HG02973 (cell line): ENCODE data around the gene ZNF598.

ENCODE experiments used
- ATAC-seq: cut with Tn5 transposase; IDR thresholded peaks from one replicate; pipeline ENCODE4 v1.9.1; 2021; ENCODE audit warnings: moderate library complexity; ENCODE audit not compliant: unreplicated experiment

ZNF598 gene

DNA sequence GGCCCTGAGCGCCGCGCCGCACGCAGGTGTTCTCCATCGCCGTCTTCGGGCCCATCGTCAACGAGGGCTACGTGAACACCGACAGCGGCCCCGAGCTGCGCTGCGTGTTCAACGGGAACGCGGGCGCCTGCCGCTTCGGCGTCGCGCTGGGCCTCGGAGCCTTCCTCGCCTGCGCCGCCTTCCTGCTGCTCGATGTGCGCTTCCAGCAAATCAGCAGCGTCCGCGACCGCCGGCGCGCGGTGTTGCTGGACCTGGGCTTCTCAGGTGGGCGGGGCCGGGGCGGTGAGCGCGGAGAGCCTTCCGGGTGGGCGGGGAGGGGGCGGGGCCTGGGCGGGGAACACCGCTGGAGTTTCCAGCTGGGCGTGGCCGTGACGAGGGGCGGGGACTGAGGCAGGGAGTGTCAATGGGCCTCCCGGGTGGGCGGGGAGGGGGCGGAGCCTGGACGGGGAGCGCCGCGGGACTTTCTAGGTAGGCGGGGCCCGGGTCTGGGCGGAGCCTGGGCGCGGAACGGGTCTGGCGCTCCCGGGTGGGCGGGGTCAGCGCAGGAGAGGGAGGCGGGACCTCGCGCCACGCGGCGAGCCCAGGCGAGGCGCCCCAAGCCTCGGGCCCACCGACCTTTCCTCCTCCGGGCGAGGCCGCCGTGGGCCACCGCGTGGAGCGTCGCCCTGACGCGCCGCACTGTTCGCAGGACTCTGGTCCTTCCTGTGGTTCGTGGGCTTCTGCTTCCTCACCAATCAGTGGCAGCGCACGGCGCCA is 17.5 kb downstream of the ZNF598 start:
- peak; percentile 39 for ATAC-seq

DNA sequence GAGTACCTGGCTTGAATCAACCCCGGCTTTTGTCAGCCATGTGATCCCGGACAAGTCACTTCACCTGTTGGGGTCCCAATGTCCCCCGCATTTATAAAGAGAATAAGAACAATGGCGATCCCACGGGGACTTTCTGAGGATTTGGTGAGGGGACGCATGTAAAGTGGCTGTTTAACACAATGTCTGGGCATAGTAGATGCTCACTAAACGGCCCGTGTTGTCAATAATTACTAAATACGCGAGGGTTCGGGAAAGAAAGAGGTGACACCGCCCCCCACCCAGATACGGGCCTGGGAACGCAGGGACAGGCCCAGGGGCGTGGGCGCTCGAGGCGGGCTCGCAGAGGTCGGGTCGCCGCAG is 18.1 kb downstream of the ZNF598 start:
- ATAC-seq: no peak

- no peak for ATAC-seq
Observed at GRCh38 chr16:1991135-1991551, 18.5 kb downstream of the ZNF598 start.

DNA sequence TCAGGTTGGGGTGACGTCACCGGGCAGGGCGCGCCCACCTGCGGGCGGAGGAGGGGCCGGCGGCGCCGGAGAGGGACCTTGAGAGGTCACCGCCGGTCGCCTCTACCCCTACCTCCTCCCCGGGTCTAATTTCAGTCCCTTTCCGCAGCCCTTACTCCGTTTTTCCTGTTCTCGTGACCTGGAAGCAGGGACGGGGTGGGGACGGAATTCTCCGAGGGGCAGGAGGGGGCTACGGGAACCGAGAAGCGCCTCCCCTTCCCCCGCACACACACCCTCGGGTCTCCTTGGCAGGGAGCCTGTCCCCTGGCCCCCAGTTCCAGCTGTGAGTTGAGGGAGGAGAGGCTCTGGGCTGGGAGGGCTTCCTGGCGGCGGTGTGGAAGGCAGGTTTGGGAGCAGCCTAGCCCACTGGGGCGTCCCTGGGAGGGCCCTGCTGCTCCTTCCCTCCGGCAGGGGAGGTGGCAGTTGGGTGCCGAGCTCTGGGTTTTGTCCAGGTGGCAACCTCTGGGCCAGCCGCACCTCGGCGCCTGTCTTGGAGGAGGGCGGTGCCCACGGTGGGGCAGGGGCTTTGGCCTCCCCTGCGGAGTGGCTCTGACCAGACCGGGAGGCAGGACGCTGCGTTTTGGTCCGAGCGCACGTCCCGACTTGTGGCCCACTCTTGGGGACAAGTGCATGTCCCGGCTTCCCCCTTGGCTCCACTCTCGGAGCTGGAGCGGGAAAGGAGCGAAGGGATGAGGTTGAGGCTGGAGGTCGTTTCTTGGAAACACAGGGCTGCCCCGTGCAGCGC is 19.1 kb downstream of the ZNF598 start:
- ATAC-seq: no peak

DNA sequence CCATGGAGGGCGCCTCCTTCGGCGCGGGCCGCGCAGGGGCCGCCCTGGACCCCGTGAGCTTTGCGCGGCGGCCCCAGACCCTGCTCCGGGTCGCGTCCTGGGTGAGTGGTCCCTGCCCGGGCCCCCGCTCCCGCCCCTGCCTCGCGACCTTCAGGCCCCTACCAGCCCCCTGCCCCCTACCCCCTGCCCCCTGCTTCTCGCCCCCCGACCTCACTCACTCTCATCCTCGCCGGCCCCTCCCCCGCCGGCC is 19.6 kb downstream of the ZNF598 start:
- ATAC-seq: no peak

DNA sequence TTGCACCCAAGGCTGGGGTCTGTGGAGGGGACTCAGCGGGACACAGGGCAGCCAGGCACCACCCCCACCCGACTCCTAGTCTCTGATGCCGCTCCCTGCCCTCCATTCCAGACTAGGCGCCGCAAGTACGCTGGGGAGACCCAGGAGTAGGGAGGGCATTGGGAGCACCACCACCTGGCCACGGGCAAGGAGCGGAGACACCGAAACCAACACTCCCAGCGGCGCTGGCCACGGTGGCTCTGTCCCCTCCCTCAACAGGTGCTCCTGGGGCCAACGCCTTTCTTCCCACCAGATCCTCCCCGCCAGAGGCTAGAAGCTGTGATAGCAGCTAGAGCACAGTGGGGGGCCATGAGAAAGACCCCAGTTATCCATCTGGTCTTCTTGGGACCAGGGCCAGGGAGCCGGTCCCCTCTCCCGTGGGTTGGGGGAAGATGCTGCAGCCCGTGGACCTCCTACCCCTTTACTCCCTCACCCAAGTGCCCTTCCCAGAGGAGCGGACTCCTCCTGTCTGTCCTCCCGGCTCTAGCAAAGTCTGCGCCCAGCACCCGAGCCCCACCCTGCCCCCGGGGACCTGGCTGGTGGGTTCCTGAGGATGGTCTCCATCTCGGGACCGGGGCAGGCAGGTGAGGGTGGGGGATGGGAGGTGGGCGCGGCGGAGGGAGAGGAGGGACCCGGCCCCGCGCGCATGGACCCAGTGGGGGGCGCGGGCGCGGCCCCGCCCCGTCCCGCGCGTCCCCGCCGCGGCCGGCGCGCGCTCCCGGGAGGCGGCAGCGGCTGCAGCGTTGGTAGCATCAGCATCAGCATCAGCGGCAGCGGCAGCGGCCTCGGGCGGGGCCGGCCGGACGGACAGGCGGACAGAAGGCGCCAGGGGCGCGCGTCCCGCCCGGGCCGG is 20.2 kb downstream of the ZNF598 start, which contains the start of gene SYNGR3:
Gene SYNGR3, plus strand, starts transcription at position 762 of the 892 bp plus-strand sequence. CDS start 133 bp downstream, outside the sequence.
- ATAC-seq: no peak

DNA sequence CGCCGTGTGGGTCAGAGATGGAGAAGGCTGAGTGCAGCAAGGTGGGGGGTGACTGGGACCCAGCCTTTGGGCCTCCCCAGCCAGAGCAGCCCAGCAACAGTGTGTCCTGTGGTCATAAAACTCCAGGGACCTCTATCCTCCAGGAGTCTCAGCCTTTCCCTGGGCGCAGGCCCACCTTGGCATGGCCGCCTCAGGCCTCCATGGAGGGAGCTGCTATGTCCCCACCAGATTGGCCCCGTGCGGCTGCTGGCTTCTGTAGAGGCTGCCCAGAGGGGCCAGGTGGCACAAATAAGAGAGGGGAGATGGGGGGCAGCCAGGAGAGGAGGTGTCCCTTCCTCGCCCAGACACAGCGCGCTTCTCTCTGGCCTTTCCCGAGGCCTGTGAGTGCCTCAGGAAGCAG is 22.4 kb downstream of the ZNF598 start:
- no peak for ATAC-seq

DNA sequence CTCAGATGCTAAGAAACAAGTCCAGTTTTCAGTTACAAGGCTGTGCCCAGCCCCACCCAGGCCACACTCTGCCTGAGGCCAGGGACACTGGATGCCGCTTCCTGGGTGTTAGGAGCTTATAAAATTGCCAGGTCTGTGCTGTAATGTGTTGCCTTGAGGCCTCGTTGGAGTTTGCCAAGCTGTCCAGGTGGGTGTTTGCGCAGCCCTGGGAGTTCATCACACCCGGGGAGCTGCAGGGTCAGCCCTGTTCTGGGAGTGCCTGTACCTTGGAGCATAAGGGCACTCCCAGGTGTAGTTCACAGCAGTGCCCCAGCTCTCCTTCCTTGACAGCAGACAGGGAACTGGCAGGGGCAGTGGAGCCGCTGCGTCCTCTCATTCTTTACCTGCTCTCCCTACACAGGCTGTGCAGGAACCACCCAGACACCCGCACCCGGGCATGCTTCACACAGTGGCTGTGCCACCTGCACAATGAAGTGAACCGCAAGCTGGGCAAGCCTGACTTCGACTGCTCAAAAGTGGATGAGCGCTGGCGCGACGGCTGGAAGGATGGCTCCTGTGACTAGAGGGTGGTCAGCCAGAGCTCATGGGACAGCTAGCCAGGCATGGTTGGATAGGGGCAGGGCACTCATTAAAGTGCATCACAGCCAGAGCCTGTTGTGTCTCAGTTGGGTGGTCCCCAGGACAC is 24.0 kb downstream of the ZNF598 start:
- ATAC-seq: no peak

GRCh38 chr16:1984347-1985225 is 25.0 kb downstream of the ZNF598 start:
- peak; percentile 4 for ATAC-seq

GRCh38 chr16:1983544-1984346 is 25.9 kb downstream of the ZNF598 start, which contains the start of gene GFER:
TSS of gene GFER (plus strand) at chr16:1984193. CDS start at chr16:1984219, 26 bp downstream.
- peak; percentile 54 for ATAC-seq

- no peak for ATAC-seq
Observed at GRCh38 chr16:1982991-1983543, 26.6 kb downstream of the ZNF598 start.

DNA sequence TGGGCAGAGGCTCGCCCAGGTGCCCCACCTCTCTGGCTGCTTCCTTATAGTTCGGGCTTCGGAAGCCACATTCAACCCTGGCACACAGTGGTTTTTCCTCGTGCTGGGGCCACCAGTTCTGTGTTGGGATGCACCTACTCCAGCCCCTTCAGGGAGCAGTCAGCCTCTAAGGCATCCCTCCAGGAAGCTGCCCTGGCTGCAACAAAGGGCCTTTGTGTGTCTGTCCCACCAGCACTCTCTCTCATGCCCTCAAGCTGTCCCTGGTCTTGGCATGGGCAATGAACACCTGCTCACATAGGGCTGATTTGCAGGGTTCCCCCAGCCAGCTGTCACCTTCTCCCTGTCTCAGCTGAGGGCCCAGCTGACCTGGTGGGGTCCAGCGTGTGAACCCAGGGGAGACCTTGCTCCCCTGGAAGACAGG is 27.6 kb downstream of the ZNF598 start:
- no peak for ATAC-seq

DNA sequence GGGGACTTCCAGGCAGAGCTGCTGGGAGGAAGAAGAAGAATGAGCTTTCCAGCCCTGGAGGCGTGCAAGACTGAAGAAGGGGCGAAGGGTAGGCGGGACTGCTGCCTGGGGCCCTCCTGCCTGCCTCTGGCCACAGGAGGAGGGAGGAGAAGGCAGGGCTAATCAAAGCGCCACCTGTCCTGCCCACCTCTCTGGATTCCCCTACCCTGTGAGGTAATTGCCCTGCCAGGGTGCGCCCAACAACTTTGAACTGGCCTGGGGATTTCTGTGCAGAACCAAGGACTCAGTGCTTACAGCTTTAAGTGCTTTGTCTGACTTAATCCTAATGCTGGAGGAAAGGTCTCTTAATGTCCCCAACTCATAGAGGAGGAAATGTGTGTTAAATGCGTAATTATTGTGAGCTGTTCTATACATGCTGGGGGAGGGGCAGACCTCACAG is 28.2 kb downstream of the ZNF598 start, which contains the start of gene NOXO1:
Gene NOXO1, minus strand, starts transcription at position 72 of the 439 bp plus-strand sequence. CDS start 290 bp downstream, outside the sequence.
- ATAC-seq: no peak

DNA sequence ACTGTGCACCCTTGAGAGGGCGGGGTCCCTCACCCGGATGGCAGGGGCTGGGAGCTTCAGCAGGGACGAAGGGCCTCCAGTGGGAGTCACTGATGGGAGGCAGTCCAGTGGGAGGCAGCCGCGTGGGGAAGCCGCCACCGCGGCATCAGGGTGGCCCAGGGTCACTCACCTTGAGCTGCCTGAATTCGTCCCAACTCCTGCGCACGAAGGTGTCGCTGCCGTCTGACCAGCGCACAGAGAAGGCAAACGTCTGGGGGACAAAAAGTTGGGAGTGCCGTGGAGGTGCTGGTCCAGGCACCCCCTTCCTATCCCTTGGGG is 28.9 kb downstream of the ZNF598 start:
- ATAC-seq: no peak

DNA sequence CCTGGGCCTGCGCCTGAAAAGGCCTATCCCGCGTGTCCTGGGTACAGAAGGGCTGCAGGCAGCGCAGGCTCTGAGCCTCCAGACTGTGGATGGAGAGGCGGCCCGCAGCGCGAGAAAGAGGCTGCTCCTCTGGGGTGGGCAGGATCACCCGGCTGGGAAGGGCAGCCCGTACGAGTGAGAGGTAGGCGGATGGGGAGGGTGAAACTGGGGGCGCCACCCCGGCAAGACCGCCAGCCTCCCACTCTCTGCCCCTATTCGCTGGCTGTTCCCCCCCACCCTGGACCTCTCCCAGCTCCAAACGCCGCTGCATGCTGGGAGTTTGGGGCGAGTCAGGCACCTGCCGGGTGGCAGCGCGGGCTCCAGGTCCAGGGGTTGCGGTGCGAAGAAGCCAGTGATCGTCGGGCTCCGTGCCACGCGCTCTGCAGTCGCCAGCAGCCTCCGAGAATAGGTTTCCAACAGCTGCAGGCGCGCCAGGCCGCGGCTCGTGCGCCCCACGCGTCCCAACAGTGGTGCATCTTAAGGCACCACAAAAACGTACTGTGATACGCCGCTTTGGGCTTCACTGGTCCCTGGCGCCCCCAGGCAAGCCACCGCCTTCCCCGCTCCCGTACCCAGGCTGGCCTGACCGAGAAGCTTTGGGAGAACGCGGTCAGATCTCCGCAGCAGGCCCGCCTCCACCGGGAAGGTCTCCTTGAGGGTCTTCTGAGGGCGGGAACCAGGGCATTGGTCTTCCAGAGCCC is 29.4 kb downstream of the ZNF598 start:
- no peak for ATAC-seq

GRCh38 chr16:1979271-1980029 is 30.2 kb downstream of the ZNF598 start:
- no peak for ATAC-seq

- no peak for ATAC-seq
Observed at GRCh38 chr16:1978476-1979120, 31.0 kb downstream of the ZNF598 start.
